Vagina (tissue), 2 donors: ENCODE data around the gene EPS8L2.

Source experiments
- CTCF ChIP-seq, 3 experiments: fragments of 450-650 bp in 2 of 3; fragments of 200-600 bp in 1 of 3; sonication (generic) in 1 of 3; IDR thresholded peaks; one replicate each; pipeline ENCODE4 v1.5.1; 2017 to 2019; ENCODE audit warnings: antibody characterized with exemption in 3 of 3, mild to moderate bottlenecking in 2 of 3, moderate library complexity in 2 of 3
- POLR2A ChIP-seq, 2 donors: fragments of 450-650 bp; IDR thresholded peaks; one replicate each; pipeline ENCODE4 v1.6.1; 2017; ENCODE audit warnings: antibody characterized with exemption in 2 of 2, mild to moderate bottlenecking in 2 of 2, moderate library complexity in 2 of 2

GRCh38 chr11:776263-776560, 70.2 kb downstream of the EPS8L2 start:
- TF ChIP-seq CTCF (IDR thresholded peaks at IDR 0.05): no peak
- TF ChIP-seq POLR2A (IDR thresholded peaks at IDR 0.05): no peak
